Activated CD4-positive, alpha-beta T cell treated with anti-CD3 and anti-CD28 coated beads for 1 hour (primary cell): Measurements from ENCODE around the gene SEMA4C.

Experiments used
- DNase-seq: peaks from one replicate; pipeline ENCODE4 v3.0.0-alpha.2; 2020

Gene SEMA4C, protein sequence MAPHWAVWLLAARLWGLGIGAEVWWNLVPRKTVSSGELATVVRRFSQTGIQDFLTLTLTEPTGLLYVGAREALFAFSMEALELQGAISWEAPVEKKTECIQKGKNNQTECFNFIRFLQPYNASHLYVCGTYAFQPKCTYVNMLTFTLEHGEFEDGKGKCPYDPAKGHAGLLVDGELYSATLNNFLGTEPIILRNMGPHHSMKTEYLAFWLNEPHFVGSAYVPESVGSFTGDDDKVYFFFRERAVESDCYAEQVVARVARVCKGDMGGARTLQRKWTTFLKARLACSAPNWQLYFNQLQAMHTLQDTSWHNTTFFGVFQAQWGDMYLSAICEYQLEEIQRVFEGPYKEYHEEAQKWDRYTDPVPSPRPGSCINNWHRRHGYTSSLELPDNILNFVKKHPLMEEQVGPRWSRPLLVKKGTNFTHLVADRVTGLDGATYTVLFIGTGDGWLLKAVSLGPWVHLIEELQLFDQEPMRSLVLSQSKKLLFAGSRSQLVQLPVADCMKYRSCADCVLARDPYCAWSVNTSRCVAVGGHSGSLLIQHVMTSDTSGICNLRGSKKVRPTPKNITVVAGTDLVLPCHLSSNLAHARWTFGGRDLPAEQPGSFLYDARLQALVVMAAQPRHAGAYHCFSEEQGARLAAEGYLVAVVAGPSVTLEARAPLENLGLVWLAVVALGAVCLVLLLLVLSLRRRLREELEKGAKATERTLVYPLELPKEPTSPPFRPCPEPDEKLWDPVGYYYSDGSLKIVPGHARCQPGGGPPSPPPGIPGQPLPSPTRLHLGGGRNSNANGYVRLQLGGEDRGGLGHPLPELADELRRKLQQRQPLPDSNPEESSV

DNA sequence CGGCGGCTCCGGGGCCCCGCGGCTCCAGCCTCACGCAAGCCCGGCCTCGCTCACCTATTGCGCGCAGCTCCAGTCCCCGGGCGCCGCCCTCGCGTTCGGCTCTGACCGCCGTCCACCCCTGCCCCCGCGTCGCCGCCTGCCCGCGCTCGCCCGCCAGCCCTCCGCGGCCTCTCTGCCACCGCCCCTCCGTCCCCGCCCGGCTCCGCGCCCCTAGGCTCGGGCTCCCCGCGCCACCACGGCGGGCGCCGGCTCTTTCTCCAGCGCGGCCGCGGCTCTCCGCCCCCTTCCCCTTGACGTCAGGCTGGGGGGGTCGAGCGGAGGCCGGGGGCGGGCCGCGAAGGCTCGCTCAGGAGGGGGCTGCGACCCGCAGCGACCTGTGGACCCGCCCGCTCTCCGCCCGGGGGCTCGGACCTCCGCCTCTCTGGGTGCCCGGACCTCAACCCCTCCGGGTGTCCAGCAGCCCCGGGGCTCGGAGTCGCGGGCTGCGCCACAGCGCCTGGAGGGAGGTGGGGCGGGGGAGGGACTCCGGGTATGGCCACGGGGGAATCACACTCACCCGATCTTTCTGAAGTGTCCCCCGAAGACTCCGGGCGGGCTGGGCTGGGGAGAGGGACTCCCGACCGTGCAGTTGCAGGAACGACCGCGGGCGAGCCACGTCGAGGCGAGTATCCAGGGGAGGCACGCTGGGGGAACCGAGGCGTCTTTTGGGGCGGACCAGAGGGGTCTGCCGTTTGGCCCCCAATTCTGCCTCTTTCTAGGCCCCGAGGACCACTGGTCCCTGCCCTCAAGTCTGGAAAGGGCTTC lies at the start of gene SEMA4C:
TSS of gene SEMA4C (minus strand) at position 259 of the 804 bp plus-strand sequence. CDS start 2,194 bp downstream, outside the sequence.
- DNase-seq: peak; percentile 51

DNA sequence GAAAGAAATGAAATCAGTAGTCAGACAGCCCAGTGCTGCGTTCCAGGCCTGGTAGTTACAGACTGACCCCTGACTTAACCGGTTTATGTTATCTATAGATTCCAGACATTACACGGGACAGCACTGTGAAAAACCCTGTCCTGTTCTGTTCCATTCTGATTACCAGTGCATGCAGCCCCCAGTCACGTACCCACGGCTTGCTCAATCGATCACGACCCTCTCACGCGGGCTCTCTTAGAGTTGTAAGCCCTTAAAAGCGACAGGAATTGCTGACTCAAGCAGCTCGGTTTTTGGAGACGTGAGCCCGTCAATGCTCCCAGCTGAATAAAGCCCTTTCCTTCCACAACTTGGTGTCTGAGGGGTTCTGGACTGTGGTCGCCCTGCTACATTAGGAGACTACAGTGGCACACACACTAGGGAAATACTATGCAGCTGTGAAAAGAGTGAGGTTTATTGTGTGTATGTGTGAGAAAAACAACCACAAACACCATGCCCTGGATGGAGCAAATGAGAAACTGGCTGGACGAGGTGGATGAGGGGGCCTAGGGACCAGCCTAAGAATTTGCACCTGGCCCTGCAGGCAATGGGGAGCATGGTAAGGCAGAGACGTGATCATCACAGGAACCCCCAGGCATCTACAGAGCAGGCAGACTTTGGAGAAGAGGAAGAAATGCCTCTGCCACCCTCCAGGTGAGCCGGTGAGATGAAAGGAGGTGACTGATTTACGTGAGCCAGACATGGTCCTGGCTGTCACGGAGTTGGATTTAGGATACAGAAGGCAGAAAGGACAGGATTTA lies 49.1 kb upstream of the SEMA4C start:
- DNase-seq: no peak

DNA sequence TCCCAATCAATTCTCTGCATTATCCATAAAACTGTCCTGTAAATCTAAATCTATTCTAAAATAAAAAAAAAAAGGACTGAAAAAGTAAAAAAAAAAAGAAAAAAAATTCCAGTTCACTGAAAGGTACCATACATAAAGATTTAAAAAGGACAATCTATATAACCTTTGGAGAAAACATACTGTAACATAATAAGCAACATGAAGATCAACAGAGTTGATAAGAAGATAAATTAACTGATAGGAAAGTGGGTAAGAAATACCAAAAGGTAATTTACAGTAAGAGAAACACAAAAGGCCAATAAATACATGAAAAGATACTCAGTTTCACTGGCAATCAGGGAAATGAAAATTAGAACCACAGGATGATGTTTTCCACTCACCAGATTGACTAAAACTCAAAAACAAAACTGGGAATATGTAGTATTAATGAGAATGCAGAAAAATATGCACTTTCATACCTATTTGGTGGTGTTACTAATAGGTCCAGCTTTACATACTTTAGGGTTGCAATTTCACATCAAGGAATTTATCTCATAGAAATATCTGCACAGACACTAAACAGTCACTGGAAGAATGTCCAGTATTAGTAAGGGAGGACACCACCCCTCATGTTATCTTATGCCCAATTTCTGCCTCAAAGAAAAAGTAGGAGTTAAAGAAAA lies 48.3 kb upstream of the SEMA4C start:
- DNase-seq: no peak

DNA sequence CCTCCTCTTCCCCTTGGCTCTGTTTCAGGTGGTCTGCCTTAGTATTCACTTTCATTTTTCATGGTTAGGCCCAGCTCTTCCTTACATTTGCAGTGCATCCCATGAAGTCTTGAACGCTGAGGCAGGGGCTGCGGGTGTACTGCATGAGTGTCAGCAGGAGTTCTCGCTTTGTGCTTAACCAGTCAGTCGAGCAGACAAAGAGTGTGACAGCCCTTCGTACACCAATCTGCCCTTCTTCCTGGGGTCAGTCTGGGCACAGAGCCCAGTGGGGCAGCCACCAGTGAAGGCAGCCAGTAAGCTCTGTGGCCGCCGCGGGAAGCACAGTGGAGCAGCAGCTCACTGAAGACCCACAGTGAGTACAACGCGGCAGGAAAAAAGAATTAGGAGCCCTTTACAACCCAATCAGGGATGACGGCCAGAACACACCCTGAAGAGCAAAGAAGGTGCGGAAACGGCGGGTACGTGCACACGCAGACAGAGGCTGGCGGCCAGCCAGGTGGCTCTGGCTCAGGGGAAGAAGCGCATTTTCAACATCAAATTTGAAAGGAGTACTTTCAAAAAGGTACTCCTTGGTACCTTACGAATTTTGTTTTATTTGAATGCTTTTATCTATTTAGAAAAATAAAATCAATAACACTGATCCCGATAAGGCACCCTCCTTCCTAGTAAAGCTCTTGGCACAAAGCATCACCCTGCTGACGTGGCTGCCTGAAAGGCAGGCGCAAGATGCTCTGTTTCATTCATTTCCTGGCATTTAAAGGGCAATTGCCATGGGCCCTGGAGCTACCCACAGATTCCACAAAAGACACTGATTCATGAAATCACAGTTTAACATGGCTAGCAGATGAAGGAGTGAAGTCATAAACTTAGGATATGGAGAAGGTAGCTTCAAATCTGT lies 47.0 kb upstream of the SEMA4C start:
- no peak for DNase-seq

GRCh38 chr2:96916156-96916630 lies 46.3 kb upstream of the SEMA4C start:
- DNase-seq: no peak

- no peak for DNase-seq
These were observed 44.5 kb upstream of the SEMA4C start for GRCh38 chr2:96914332-96914731.

GRCh38 chr2:96913398-96914202 lies 43.7 kb upstream of the SEMA4C start:
- peak; percentile 33 for DNase-seq

DNA sequence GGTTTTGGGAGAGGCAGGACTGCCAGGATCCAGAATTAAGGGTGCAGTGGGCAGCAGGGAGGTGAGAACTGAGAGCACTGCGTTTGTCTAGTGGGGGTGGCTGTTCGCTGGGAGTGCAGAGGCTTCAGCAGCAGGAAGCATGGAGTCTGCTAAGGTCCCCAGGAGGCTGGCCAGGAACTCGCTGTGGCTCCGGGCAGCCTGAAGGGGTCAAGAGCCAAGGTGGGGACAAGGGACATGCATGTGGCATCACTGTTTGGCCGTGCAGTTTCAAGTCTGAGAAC lies 43.2 kb upstream of the SEMA4C start:
- no peak for DNase-seq

GRCh38 chr2:96912346-96913116 lies 42.7 kb upstream of the SEMA4C start:
- no peak for DNase-seq

DNA sequence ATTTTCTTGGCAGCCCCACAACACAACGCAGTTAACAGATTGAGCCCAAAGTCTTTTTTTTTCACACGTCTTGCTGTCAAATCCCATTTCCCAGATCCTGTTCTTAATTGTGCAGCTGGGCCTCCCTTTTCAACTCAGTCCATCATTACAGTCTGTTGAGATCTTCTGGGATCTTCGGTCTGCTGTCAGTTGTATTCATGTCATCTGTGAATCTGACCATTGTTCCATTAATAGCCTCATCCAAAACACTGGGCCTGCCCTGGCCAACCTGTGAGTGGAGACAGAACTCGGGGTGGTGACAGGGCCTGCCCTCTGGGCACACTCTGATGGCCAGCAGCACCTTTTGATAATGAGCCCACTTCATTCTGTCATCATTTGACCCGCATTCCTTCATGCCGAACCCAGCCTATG lies 39.7 kb upstream of the SEMA4C start:
- no peak for DNase-seq

DNA sequence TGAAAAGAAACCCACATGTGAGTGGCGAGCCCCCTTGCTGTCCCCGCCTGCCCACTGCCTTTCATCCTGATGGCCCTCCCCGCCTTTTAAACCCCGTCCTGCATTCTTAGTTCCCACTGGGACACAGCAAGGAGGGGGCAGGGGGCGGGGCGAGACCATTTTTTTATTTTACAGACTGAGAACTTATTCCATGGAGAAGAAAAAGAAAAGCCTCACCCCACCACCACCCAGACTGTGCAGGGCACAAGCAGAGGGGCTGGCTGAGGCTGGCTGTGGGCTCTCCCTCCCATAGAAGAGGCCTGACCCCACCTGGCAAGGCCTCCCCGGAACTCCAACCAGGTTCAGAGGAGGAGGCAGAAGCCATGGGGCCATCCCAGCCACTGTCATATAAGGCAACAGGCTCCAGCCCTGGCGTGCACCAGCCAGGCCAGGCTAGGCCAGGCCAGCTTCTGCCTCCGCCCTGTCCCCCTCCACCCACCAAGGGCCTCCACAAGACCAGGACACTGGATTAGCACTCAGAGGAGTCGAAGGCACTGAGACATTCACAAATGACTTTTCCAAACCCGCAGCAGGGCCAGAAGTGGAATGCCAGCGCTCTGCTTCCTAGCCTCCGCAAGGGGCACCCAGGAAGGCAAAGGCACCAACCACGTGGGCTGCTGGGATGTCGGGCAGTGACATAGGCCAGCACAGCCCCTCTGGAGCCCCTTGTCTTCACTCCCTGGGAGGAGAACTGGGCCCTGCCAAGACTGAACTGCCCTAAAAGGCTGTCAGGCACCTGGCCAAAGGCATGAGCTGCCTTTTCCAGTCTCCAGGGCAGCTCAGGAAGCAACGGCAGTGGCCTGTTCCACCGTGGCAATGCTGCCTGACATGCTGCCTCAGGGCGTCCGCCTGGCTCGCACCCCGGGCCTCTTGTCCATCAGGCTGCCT lies 37.5 kb upstream of the SEMA4C start:
- DNase-seq: no peak

DNA sequence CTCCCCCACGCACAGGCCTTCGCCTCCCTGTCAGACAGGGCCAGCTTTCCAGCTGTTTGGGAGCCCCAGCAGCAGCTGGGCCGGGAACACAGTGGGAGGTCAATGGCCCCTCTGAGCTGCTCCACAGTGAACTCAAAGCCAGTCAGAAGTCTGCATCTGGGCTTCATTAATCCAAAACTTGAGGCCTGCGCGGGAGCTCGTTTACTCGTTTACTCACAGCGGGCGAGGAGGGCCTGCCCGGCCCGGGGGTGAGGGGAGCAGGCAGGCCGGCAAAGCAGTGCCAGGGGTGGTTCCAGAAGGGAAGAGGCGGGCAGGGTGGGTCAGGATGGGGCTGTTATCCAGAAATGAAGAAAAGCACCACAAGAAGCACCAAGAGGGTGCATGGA lies 36.8 kb upstream of the SEMA4C start:
- DNase-seq: no peak

- DNase-seq: no peak
These were observed 33.9 kb upstream of the SEMA4C start for GRCh38 chr2:96903815-96904214.

GRCh38 chr2:96903318-96903717 lies 33.4 kb upstream of the SEMA4C start:
- DNase-seq: no peak

DNA sequence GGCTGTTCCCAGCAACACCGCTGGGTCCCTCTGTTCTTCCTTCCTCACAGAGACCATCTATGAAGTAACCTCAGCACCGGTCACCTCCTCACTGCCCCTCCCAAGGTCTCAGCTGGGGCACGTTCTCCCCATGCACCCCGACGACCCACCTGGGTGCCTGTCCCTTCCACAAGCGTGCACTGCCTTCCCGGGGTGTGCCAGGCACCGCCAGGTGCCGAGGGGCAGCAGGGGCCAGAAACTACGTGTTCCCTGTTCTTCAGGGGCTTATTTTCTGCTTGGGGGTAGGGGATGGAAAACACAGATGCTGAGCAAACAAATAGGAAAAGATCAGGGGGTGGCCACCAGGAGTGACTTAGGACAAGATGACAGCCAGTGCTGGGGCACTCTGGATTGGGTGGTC lies 30.4 kb upstream of the SEMA4C start:
- no peak for DNase-seq

- no peak for DNase-seq
These were observed 29.5 kb upstream of the SEMA4C start for GRCh38 chr2:96899413-96899741.

- no peak for DNase-seq
These were observed 28.9 kb upstream of the SEMA4C start for GRCh38 chr2:96898641-96899412.
